ENCODE measurements around the gene PIMREG.

DNA sequence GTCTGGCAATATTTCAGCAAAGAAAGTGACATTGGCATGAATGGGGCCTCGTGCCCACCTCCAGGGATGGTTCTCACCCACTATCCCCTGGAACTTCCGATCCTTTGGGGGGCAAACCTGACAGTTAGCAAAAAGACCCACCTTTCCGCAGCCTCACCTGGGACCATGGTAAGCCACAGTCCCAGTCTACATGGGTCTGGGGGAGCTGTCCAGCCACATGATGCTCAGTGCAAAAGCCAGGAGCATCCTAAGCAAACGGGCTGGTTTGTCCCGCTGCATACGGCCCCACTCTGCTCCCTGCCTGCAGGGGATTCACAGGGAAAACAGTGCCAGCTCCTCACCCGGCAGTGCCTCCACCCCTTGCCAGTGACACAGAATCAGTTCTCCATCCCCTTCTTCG lies 28.6 kb upstream of the PIMREG start:
- TF ChIP-seq, protein P1, sequence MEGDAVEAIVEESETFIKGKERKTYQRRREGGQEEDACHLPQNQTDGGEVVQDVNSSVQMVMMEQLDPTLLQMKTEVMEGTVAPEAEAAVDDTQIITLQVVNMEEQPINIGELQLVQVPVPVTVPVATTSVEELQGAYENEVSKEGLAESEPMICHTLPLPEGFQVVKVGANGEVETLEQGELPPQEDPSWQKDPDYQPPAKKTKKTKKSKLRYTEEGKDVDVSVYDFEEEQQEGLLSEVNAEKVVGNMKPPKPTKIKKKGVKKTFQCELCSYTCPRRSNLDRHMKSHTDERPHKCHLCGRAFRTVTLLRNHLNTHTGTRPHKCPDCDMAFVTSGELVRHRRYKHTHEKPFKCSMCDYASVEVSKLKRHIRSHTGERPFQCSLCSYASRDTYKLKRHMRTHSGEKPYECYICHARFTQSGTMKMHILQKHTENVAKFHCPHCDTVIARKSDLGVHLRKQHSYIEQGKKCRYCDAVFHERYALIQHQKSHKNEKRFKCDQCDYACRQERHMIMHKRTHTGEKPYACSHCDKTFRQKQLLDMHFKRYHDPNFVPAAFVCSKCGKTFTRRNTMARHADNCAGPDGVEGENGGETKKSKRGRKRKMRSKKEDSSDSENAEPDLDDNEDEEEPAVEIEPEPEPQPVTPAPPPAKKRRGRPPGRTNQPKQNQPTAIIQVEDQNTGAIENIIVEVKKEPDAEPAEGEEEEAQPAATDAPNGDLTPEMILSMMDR (IDR thresholded peaks at IDR 0.05; ENCODE audit: low read length): no peak
- no peak for TF ChIP-seq EZH2 (IDR thresholded peaks at IDR 0.05; ENCODE audit: borderline replicate concordance, low read length)

All from OCI-LY1 (cell line).